GM12872 (cell line): ENCODE measurements around the gene GPR157.

Source experiments
- TF ChIP-seq, protein P1 (sequence below): IDR thresholded peaks from 3 replicates; pipeline ENCODE4 v1.5.1; 2011; ENCODE audit warnings: low read depth, mild to moderate bottlenecking, low read length, moderate library complexity; ENCODE audit not compliant: insufficient read depth

The GPR157 gene

DNA sequence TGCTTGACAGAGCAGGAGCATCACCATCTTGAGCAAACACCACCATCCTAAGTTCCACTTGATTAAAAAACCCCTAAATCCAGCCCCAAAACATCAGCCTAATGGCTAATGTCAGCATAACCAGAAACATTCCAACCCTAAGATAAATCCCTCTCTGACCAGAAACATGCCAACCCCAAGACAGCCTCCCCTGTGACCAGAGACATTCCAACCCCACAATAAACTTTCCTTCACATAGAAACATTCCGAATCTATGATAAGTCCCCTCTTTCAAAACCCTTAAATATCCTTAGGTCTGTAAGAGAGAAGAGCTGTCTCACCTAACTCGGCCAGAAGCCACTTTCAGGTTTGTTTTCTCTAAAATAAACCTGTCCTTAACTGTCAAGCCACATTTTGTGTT lies 42.1 kb downstream of the GPR157 start:
- TF ChIP-seq, protein P1, sequence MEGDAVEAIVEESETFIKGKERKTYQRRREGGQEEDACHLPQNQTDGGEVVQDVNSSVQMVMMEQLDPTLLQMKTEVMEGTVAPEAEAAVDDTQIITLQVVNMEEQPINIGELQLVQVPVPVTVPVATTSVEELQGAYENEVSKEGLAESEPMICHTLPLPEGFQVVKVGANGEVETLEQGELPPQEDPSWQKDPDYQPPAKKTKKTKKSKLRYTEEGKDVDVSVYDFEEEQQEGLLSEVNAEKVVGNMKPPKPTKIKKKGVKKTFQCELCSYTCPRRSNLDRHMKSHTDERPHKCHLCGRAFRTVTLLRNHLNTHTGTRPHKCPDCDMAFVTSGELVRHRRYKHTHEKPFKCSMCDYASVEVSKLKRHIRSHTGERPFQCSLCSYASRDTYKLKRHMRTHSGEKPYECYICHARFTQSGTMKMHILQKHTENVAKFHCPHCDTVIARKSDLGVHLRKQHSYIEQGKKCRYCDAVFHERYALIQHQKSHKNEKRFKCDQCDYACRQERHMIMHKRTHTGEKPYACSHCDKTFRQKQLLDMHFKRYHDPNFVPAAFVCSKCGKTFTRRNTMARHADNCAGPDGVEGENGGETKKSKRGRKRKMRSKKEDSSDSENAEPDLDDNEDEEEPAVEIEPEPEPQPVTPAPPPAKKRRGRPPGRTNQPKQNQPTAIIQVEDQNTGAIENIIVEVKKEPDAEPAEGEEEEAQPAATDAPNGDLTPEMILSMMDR = no peak

DNA sequence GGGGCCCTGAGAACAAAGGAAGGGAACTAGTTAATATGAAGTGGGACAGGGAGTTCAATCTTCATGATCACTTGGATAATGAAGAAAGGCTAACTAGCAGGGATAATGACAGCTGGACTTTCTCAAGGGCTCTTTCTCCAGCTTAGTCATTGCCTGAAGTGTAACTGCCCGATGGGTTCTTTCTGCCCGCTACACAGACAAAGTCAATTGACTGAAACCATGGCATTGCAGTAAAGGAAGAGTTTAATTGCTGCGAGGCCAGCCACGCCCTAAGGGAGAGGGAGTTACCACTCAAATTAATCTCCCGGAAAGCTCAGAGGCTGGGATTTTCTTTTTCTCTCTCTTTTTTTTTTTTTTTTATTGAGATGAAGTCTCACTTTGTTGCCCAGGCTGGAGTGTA lies 42.9 kb downstream of the GPR157 start:
- TF ChIP-seq, protein P1 = no peak

DNA sequence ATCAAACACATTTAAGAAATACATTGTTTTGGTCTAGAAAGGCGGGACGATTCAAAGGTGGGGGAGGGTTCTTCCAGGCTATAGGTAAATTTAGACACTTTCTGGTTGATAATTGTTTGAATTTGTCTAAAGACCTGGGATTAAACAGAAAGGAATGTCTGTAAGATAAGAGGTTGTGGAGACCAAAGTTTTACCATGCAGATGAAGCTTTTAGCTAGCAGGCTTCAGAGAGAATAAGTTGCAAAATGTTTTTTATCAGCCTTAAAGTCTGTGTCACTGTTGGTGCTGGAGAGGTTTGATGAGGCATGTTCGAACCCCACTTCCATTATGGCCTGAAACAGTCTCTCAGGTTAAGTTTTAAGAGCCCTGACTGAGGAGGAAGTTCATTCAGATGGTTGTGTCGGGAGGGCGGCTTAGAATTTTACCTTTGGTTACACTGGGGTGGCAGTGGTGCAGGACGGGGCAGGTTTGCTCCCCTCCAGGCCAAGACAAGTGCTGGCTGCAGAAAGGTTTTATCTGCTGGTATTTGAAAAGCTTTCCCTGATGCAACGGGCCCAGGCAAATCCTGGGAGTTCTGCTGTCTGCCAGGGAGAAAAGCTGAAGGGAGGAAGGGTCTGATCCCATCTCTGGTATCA lies 43.5 kb downstream of the GPR157 start:
- TF ChIP-seq, protein P1 = no peak

DNA sequence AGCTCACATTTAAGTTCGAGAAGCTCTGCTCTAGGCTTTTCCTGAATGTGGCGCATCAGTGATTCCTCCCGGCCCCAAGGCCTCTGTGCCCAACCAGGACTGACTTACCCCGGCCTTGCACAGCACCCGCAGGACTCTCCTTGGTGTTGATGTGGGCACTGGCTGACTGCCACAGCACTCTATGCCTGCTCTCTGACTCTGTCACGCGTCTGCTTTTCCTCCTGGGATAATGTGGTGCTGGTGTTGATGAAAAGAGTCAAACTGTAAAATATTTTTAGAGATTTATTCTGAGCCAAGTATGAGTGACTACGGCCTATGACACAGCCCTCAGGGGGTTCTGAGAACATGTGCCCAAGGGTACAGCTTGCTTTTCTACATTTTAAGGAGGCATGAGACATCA lies 44.0 kb downstream of the GPR157 start:
- TF ChIP-seq, protein P1 = no peak

DNA sequence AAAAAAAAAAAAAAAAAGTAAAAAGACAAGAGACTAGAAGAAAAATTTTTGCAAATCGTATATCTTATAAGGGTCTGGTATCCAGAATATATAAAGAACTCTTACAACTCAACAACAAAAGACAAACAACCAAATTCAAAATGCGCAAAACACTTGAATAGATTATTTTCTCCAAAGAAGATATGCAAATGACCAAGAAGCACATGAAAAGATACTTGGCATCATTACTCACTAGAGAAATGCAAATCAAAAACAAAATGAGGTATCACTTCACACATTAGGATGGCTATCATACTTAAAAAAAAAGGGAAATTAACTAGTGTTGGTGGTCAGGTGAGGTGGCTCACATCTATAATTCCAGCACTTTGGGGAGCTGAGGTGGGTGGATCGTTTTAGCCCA lies 47.4 kb downstream of the GPR157 start:
- TF ChIP-seq, protein P1 = no peak

DNA sequence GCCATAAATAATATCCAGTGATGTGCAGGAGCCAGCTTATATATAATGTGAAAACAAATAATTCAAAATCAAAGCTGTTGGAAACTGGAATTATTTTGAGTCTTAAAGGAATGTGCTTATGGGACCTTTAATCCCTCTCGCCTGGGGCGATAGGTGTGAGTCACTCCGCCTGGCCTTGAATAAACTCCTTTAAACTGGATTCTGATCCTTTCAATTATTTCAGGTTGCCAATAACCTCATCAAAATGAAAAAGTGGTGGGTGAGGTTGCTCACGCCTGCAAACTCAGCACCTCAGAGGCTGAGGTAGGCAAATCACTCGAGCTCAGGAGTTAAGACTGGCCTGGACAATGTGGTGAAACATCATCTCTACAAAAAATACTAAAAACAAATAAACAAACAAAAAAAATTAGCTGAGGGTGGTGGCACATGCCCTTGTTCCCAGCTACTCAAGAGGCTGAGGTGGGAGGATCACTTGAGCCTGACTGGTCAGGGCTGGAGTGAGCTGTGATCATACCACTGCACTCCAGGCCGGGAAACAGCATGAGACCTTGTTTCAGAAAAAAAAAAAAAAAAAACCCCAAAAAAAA lies 48.1 kb downstream of the GPR157 start:
- TF ChIP-seq, protein P1 = no peak

DNA sequence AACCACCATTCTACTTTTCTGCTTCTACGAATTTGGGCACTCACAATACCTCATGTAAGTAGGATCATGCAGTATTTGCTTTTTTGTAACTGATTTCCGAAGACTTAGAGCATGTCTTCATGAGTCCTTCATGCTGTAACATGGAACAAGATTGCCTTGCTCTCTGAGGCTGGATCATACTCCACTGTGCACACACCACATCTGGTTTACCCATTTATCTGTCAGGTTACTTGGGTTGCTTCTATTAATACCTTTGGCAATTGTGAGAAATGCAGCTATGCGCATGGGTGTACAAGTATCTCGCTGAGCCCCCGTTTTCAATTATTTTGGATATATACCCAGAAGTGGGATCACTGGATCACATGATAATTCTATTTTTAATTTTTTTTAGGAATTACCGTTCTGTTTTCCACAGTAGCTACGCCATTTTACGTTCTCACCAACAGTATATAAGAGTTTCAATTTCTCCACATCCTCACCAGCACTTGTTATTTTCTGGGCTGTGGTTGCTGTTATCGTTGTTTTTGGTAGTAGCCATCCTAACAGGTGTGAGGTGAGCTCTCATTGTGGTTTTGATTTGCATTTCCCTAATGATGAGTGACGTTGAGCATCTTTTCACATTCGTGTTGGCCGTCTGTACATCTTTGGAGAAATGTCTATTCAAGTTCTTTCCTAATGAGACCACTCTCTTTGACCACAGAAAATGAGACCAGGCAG lies 48.8 kb downstream of the GPR157 start:
- TF ChIP-seq, protein P1 = no peak
